ENCODE data around the gene RAB25.
A peak's percentile ranks its signal among the peaks of the same experiment; 100 is the strongest.
"Not testable (repeated sequence)": the region's sequence is repeated elsewhere in the genome, so short reads cannot be mapped to it uniquely, and the experiment has no call there.

RAB25 gene

GRCh38 chr1:156060937-156061636 lies at the start of gene RAB25:
TSS of gene RAB25 (plus strand) at chr1:156061160. CDS start at chr1:156061401, 241 bp downstream.
- no peak for DNase-seq (ENCODE audit: low read depth in 2 of 2)

- no peak for DNase-seq (ENCODE audit: low read depth in 2 of 2)
Measured at GRCh38 chr1:156012051-156012817, 48.7 kb upstream of the RAB25 start.

DNA sequence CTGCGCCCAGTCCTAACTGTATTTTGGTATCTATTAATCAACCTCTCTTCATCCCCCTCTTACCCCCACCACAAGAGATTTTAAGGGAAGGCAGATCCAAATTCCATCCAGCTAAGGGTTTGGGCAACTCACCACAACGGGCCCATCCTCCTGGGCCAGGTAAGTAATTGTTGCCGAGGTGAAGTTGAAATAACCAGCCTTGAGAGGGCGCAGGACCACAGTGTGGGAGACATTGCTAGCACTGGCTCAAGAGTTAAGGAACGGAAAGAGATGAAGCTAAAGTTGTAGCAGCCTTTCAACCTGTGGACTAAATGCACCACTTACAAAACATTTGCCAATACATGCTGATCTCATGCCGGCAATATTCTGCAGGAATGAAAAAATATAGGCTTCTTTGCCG lies 46.1 kb upstream of the RAB25 start:
- no peak for DNase-seq (ENCODE audit: low read depth in 2 of 2)

GRCh38 chr1:156019946-156020292 lies 41.0 kb upstream of the RAB25 start:
- DNase-seq (ENCODE audit: low read depth in 2 of 2) = no peak

DNA sequence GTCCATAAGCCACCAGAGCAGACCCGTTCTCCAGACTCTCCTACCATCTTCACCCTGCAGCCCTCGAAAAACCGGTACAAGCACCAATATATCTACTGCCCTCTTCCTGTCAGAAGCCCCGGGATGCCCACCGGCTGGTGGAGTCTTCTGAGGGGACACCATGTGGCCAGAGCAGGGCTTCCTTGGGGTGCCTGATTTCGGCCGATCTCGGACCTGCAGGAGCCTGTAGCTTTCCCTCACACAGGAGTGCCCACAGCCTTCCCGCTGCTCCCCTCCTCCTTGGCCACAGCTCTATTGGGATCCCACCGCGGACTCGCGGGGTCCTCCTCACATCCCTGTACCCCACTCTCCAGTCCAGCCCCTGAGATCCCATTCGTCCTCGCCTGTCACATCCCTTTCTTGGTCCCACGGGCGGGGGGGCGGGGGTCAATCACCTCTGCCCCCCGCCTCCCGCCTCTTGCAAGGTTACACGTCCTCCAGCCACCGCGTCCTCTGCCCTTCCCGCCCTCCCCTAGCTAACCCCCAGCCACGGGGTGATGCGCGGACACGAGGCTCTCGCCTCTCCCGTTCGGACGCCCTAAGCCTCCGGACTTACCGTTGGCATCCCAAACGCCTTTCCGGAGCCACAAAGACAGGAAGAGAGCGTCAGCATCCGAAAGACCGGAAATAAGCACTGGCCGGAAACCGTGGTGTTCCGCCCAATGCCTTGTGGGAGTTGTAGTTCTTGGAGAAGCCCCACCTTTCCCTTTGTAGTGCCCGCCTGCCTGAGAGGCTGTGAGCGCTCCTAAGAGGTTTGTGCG lies 40.5 kb upstream of the RAB25 start, which contains the start of gene SSR2:
SSR2 (minus strand) TSS at position 659 of the 800 bp plus-strand sequence. CDS start 784 bp downstream, outside the sequence.
- peak; percentile 68 for DNase-seq (ENCODE audit: low read depth in 2 of 2)

DNA sequence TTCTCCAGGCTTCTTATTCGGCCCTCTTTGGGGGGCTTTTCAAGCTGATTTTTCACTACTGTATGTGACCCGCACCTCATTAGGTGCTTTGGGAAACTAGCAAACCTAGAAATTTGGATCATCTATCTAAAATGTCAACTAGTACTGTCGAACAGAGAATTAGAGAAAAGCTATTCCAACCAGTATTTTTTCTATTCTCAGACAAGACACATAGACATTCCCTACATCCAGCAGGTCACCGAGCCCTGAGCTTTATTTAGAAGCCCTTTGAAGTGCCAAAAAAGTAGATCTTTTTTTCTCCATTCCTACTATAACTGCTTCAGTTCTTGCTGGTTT lies 39.9 kb upstream of the RAB25 start:
- no peak for DNase-seq (ENCODE audit: low read depth in 2 of 2)

DNA sequence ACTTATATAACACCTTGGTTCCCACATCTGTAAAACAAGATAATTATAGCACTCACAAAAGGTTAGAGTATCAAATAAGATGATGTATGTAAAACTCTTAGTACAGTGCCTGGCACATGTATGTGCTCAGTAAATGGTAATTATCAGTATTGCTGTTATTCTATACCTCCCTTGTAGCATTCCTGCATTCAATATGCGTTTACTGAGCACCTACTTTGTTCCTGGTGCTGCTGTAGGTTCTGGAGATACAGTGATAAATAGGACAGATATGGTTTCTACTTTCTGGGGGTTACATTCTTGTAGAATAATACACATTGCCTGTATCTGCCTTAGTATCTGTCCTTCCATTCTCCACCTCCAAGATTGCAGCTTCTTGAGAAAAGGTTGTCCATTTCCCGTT lies 39.0 kb upstream of the RAB25 start:
- DNase-seq (ENCODE audit: low read depth in 2 of 2) = no peak

- no peak for DNase-seq (ENCODE audit: low read depth in 2 of 2)
Measured at GRCh38 chr1:156024801-156025200, 36.2 kb upstream of the RAB25 start.

GRCh38 chr1:156025876-156026275 lies 35.1 kb upstream of the RAB25 start:
- DNase-seq (ENCODE audit: low read depth in 2 of 2) = no peak

DNA sequence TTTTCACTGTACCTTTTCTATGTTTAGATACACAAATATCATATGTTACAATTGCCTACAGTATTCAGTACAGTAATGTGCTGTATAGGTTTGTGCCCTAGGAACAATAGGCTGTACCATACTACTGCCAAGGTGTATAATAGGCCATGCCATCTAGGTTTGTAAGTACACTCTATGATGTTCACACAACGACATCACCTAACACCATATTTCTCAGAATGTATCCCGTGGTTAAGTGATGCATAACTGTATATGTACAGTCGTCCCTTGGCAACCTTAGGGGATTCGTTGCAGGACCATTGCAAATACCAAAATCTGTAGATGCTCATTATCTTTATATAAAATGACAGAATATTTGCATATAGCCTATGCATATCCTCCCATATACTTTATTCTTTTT lies 34.4 kb upstream of the RAB25 start:
- no peak for DNase-seq (ENCODE audit: low read depth in 2 of 2)

DNA sequence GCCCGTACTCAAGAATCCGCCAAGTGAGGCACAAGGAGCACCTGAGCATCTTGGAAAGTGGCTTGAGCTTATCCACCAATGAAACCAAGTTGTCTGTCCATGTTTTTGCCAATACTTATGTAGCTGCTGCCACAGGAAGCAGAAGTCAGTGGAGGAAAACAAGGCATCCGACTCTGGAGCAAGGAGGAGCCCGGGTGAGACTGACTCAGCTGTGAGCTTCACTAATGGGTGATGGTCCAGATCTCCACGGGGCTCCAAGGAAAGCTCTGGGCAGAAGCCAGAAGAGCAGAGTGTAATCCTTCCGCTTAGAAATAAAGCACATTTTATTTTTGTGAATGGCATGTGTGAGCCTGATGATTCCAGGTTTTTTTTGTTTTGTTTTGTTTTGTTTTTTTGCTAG lies 27.9 kb upstream of the RAB25 start:
- DNase-seq (ENCODE audit: low read depth in 2 of 2) = no peak

DNA sequence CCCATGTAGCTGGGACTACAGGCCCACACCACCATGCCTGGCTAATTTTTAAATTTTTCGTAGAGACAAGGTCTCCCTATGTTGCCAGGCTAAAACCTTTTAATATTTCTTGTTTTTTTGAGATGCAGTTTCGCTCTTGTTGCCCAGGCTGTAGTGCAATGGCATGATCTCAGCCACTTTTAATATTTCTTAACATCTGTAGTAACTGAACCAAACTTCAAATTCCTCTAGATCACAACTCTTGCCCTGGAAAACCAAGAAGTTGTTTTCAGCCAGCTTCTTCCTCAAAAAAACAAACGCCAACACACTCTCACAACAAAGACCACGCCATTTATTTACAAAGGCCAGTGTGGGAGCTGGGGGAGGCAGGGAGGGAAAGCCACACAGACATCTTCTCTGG lies 26.0 kb upstream of the RAB25 start:
- DNase-seq (ENCODE audit: low read depth in 2 of 2) = not testable (repeated sequence)

DNA sequence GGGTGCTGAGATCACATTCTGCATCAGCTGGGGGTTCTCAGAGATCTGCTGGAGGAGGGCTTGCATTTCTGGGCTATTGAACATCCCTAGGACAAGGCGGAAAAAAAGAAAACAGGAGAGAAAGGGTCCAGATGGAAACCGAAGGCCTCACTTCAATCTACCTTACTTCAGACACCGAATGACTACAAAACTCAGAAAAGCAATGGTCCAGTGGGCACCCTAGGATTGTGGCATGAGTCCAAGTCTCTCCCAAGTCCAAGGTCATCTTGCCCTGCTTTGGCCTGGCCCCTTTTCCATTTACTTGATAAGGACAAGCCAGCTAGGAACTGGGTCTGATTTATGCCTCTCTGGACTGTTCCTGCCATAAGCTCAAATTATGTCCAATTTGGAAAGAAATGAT lies 18.1 kb upstream of the RAB25 start:
- no peak for DNase-seq (ENCODE audit: low read depth in 2 of 2)

DNA sequence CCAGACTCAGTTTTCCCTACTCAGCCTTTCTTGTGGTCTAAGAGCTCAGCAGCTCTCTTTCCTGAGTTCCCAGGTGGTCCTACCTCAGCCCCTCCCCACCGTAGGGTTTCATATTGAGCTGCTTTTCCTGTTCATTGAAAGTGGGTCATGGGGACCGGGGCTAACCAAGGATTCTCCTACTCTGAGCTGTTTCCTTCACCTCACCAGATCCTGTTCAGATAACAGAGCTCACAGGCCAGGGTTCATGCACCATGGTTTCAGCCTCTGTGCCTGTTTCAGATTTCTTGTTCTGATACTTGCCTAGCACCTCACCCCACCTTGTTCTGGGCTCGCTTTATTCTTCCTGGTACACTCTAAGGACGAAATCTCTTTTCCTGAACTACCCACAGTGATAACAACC lies 15.9 kb upstream of the RAB25 start:
- no peak for DNase-seq (ENCODE audit: low read depth in 2 of 2)

GRCh38 chr1:156048663-156049258 lies 12.2 kb upstream of the RAB25 start:
- no peak for DNase-seq (ENCODE audit: low read depth in 2 of 2)

- DNase-seq (ENCODE audit: low read depth in 2 of 2) = no peak
Measured at GRCh38 chr1:156050376-156050775, 10.6 kb upstream of the RAB25 start.

- DNase-seq (ENCODE audit: low read depth in 2 of 2) = no peak
Measured at GRCh38 chr1:156051011-156051725, 9.8 kb upstream of the RAB25 start.

DNA sequence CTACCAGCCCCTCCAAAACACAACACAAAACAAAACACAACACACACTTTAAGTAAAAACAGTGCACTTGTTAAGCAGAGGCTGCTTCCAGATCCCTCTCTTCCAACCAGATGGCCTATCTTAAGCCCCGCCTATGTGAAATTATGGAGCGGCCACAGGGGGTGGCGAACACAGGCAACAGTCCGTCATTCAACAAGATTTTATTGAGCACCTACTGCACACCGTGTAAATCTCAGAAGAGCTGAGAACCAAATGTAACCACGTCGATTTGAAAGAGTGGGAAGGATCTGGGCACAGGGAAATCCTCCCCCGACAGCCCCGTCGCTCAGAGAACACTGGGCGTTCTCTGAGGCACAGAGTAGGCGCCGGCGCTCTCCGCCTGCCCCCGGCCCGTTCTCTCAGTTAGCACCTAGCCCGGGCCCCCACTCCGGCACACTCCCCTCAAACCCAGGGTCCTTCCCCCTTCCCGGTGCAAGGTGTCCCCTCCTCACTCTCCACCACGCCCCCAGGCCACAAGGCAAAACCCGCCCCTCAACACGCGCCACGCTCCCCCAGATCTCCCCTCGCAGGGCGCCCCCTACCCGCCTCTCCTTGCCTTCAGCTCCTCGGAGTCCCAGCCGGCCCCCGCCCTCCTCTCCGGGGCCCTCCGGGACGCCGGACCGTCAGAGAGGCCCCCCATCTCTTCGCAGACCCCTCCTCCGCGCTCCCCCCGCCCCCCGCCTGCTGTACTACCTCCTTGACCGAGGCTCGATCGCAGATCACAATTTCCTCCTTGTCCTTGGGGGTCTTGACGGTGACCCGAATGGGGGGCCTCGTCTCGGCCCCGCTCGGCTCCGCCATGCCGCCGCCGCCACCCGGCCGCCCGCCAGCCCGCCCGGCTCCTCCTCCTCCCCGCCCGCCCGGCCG lies 7.8 kb upstream of the RAB25 start:
- peak; percentile 27 to 41 for DNase-seq (ENCODE audit: low read depth in 2 of 2)

DNA sequence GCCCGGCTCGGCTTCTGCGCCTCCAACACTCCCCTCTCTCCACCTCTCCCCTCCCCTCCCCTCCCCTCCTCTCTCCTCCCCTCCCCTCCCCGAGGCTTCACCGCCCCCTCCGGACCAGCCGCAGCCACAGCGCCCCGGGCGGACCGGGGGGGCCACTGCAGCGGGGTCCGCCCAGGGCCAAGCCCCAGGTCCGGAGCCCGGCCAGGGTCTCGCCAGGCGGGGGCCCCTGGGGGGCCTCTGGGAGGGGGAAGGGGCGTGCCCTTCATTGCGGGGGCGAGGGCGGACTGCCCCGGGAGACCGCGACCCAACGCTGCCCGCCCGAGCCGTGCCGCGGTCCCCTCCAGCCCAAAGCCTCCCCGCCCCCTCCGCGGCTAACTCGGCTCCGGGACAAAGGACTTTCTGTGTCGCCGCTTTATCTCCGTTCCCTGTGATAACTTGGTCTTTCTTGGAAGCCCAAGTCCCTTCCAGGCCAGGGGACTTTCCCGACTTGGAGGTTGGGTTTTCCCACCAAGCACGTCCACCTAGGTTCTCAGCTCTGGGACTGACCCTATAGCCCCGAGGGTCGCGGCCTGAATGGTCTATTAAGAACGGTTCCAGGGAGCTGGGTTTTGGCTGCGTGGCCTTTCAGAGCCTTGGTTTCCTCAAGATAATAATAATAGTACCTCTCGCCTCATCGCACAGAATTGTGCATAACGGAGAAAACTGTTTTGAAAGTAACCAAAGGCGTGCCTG lies 7.0 kb upstream of the RAB25 start, which contains the start of gene UBQLN4:
UBQLN4 (minus strand) TSS at position 31 of the 732 bp plus-strand sequence. CDS start 97 bp downstream, outside the sequence.
- peak; percentile 64 to 66 for DNase-seq (ENCODE audit: low read depth in 2 of 2)

All from stimulated activated CD8-positive, alpha-beta memory T cell treated with anti-CD3 and anti-CD28 coated beads, Interleukin-7, amount 100 ng/mL, for 1 hour (primary cell).